Activated CD8-positive, alpha-beta memory T cell treated with anti-CD3 and anti-CD28 coated beads, Interleukin-2, amount 10 ng/mL, durations not matched to agents 7 days and 5 days (primary cell): ENCODE measurements around the gene SLC25A11. TPM values are rescaled to one million over a fixed set of nuclear protein-coding genes. Genes with fewer than 3 reads are reported as not detected.

ENCODE experiments used
- ATAC-seq: fragments of 150-1000 bp; cut with Tn5 transposase; one replicate; pipeline ENCODE4 v1.10.0; 2021; ENCODE audit warnings: moderate library complexity
- CTCF ChIA-PET: fragments of 350-600 bp; sonication (Branson Sonifier 250); formaldehyde crosslinking; loops from one replicate; lab custom pipeline; 2021; ENCODE audit warnings: antibody characterized with exemption; lab: Charles Lee
- DNase-seq: peaks from one replicate; pipeline ENCODE4 v3.0.0-alpha.2; 2020
- H3K27ac Mint-ChIP-seq: one replicate; pipeline ENCODE4 v1.8.0; 2021; ENCODE audit warnings: mild to moderate bottlenecking, mixed read lengths
- H3K27me3 Mint-ChIP-seq: one replicate; pipeline ENCODE4 v1.8.0; 2021; ENCODE audit warnings: mixed read lengths
- H3K36me3 Mint-ChIP-seq: one replicate; pipeline ENCODE4 v1.8.0; 2021; ENCODE audit warnings: mild to moderate bottlenecking, mixed read lengths
- H3K4me1 Mint-ChIP-seq: one replicate; pipeline ENCODE4 v1.8.0; 2021; ENCODE audit warnings: mixed read lengths
- H3K4me3 Mint-ChIP-seq: one replicate; pipeline ENCODE4 v1.8.0; 2021; ENCODE audit warnings: mild to moderate bottlenecking, moderate library complexity, mixed read lengths
- H3K9me3 Mint-ChIP-seq: one replicate; pipeline ENCODE4 v1.8.0; 2022; ENCODE audit warnings: low read depth, mixed read lengths
- microRNA-seq: library from miRNA; unstranded; fragments of <30 nt; microRNA quantifications from one replicate; pipeline ENCODE4 v1.2.0, GENCODE V29; 2022
- total RNA-seq, 2 experiments: library from RNA; stranded (reverse); gene quantifications; one replicate each; pipeline ENCODE4 v1.2.3, GENCODE V29; 2021

Gene SLC25A11
- total RNA-seq, 2 experiments from 2014 or later: 82.3 to 84.6 TPM

DNA sequence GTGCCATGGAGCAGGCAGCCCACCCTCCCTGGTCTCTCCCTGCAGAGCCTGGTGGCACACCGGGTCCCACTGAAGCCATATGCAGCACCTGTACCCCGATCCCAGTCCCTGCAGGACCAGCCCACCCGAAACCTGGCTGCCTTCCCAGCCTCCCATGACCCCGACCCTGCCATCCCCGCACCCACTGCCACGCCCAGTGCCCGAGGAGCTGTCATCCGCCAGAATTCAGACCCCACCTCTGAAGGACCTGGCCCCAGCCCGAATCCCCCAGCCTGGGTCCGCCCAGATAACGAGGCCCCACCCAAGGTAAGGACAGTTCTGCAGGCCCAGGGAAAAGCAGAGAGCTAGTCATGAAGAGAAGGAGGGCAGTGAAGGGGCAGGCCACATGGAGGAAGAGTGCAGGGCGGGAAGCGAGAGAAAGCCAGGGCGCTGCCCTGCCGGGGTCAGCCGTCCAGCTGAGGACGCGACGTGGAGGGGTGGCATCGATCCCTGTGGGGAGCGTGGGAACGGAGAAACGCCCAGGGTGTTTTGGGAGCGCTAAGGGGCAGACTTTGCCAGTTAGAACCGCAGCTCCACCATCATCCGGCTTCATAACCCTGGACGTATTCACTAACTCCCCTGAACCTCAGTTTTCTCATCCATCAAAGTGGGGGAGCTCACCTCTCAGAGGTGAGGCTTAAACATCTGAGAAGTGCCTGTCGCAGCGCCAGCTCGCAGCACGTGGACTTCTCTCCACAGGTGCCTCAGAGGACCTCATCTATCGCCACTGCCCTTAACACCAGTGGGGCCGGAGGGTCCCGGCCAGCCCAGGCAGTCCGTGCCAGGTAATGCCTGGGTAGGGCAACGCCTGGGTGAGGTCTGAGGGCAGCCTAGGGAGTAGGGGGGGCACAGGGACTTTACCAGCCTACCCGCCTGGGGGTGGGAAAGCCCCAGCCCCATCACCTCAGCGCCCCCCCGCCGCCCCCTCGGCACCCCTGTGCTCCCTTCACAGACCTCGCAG, 48.1 kb downstream of the SLC25A11 start:
- no peak overlapping the region for H3K27ac Mint-ChIP-seq
- CTCF ChIA-PET: interaction anchor here (1.1 to 5.6 kb wide), 4 partner anchors 7 to 325 kb away, joined by 3 to 26 read pairs (median 4); partner anchors contain the start of genes C17orf107 and GLTPD2
- H3K36me3 Mint-ChIP-seq: peaks cover 15% of the 10 kb centered on the region
- no peaks in the 10 kb centered on the region for H3K27me3 Mint-ChIP-seq
- DNase-seq (no peak), ATAC-seq (no peak)
- no peaks in the 10 kb centered on the region for H3K9me3 Mint-ChIP-seq
- peaks cover 2% of the 10 kb centered on the region for H3K4me1 Mint-ChIP-seq
- no peak overlapping the region for H3K4me3 Mint-ChIP-seq

GRCh38 chr17:4887581-4887980, 52.3 kb downstream of the SLC25A11 start:
- peaks cover 2% of the 10 kb centered on the region for H3K4me1 Mint-ChIP-seq
- DNase-seq: no peak
- CTCF ChIA-PET: interaction anchor here (0.8 to 5.6 kb wide), 5 partner anchors 12 to 179 kb away, joined by 3 to 26 read pairs (median 3); partner anchors contain the start of genes C17orf107 and GLTPD2
- peaks cover 14% of the 10 kb centered on the region for H3K36me3 Mint-ChIP-seq
- no peak overlapping the region for H3K4me3 Mint-ChIP-seq
- no peak overlapping the region for H3K27ac Mint-ChIP-seq
- ATAC-seq: no peak
- H3K9me3 Mint-ChIP-seq: no peaks in the 10 kb centered on the region
- H3K27me3 Mint-ChIP-seq: no peaks in the 10 kb centered on the region

Small RNAs within 50 kb of the gene (microRNA-seq; reads per million reads assigned to microRNA genes)
- gene MIR6864 (not detected), gene MIR6865 (not detected)

Other genes starting within 250 kb of the SLC25A11 start
- 10 to 100 TPM; 88.5 to 96.9 TPM for gene PELP1, start 235.9 kb downstream of the SLC25A11 start, total RNA-seq
- gene ARRB2, start 229.4 kb downstream of the SLC25A11 start, total RNA-seq: 100 to 1,000 TPM; 348 to 365 TPM
- 10 to 100 TPM; 23.6 to 26.1 TPM for gene MED11, start 208.6 kb downstream of the SLC25A11 start, total RNA-seq
- under 1 TPM in 1 of 2 experiments, not detected in 1; 0.12 TPM for gene ZMYND15, start 200.2 kb downstream of the SLC25A11 start, total RNA-seq
- under 1 TPM; 0.70 to 0.96 TPM for gene CXCL16, start 200.1 kb downstream of the SLC25A11 start, total RNA-seq
- not detected for gene TM4SF5, start 168.2 kb downstream of the SLC25A11 start, total RNA-seq
- gene VMO1, start 153.7 kb downstream of the SLC25A11 start, total RNA-seq: under 1 TPM; 0.37 to 0.50 TPM
- not detected for gene GLTPD2, start 151.1 kb downstream of the SLC25A11 start, total RNA-seq
- 100 to 1,000 TPM; 119 to 157 TPM for gene PSMB6, start 143.9 kb downstream of the SLC25A11 start, total RNA-seq
- 10 to 100 TPM; 11.7 to 14.5 TPM for gene PLD2, start 132.9 kb downstream of the SLC25A11 start, total RNA-seq
- gene MINK1, start 106.7 kb downstream of the SLC25A11 start, total RNA-seq: 100 to 1,000 TPM in 1 of 2 experiments, 10 to 100 TPM in 1; 87.4 to 107 TPM
- 1 to 10 TPM in 1 of 2 experiments, under 1 TPM in 1; 0.98 to 1.2 TPM for gene C17orf107, start 40.5 kb downstream of the SLC25A11 start, total RNA-seq
- gene CHRNE, start 36.9 kb downstream of the SLC25A11 start, total RNA-seq: under 1 TPM; 0.40 to 0.41 TPM
- gene GP1BA, start 7.8 kb downstream of the SLC25A11 start, total RNA-seq: not detected
- 100 to 1,000 TPM; 226 to 273 TPM for gene RNF167, start 222 bp upstream of the SLC25A11 start, total RNA-seq
- 1,000 to 10,000 TPM; 2,029 to 2,329 TPM for gene PFN1, start 8.5 kb upstream of the SLC25A11 start, total RNA-seq
- gene ENO3, start 11.1 kb upstream of the SLC25A11 start, total RNA-seq: 10 to 100 TPM; 27.7 to 30.8 TPM
- 10 to 100 TPM; 60.5 to 70.1 TPM for gene SPAG7, start 27.8 kb upstream of the SLC25A11 start, total RNA-seq
- 10 to 100 TPM; 60.6 to 72.5 TPM for gene CAMTA2, start 47.6 kb upstream of the SLC25A11 start, total RNA-seq
- under 1 TPM; 0.20 to 0.23 TPM for gene INCA1, start 57.5 kb upstream of the SLC25A11 start, total RNA-seq
- 10 to 100 TPM; 39.8 to 51.0 TPM for gene KIF1C, start 57.9 kb upstream of the SLC25A11 start, total RNA-seq
- gene SLC52A1, start 95.4 kb upstream of the SLC25A11 start, total RNA-seq: 1 to 10 TPM in 1 of 2 experiments, under 1 TPM in 1; 0.84 to 2.2 TPM
- 1 to 10 TPM; 1.9 to 2.9 TPM for gene ZFP3, start 138.4 kb upstream of the SLC25A11 start, total RNA-seq
- gene ZNF232, start 171.8 kb upstream of the SLC25A11 start, total RNA-seq: 10 to 100 TPM in 1 of 2 experiments, 1 to 10 TPM in 1; 8.6 to 10.7 TPM
- under 1 TPM; 0.03 to 0.07 TPM for gene USP6, start 176.0 kb upstream of the SLC25A11 start, total RNA-seq